Ovary (tissue), 9 donors: ENCODE measurements around the gene FAM170B. TPM values are rescaled to one million over a fixed set of nuclear protein-coding genes. Genes with fewer than 3 reads are reported as not detected.

Source experiments
- DNase-seq, 5 donors: peaks; one replicate each; pipeline ENCODE4 v3.0.0-alpha.2; 2019 to 2020
- H3K27ac ChIP-seq, 2 donors: fragments of 200-600 bp; one replicate each; pipeline versions ENCODE4 v1.5.1 to v1.8.0; 2019 to 2022
- H3K27me3 ChIP-seq: fragments of 200-600 bp; one replicate; pipeline ENCODE4 v1.8.0; 2022
- H3K36me3 ChIP-seq: fragments of 200-600 bp; sonication (generic); one replicate; pipeline ENCODE4 v1.5.1; 2019
- H3K4me1 ChIP-seq: one replicate; pipeline ENCODE4 v1.8.1; 2013; ENCODE audit warnings: mild to moderate bottlenecking, moderate library complexity; ENCODE audit not compliant: insufficient read depth
- H3K4me3 ChIP-seq: fragments of 200-600 bp; sonication (generic); one replicate; pipeline ENCODE4 v1.5.1; 2017
- H3K9me3 ChIP-seq, 2 donors: fragments of 200-600 bp in 1 of 2; sonication (generic) in 1 of 2; one replicate each; pipeline versions ENCODE4 v1.5.1 to v1.8.1; 2013 to 2019; ENCODE audit warnings: mild to moderate bottlenecking in 1 of 2, moderate library complexity in 1 of 2
- CTCF ChIP-seq, 3 donors: fragments of 450-650 bp in 2 of 3; fragments of 200-600 bp in 1 of 3; IDR thresholded peaks; one replicate each; pipeline versions ENCODE4 v1.5.1 to v1.8.0; 2016 to 2022; ENCODE audit warnings: antibody characterized with exemption in 3 of 3, mild to moderate bottlenecking in 1 of 3
- EP300 ChIP-seq: sonication (generic); formaldehyde crosslinking; IDR thresholded peaks from one replicate; pipeline ENCODE4 v1.6.1; 2017; ENCODE audit warnings: antibody characterized with exemption
- POLR2A ChIP-seq: fragments of 450-650 bp; IDR thresholded peaks from one replicate; pipeline ENCODE4 v1.6.1; 2017; ENCODE audit warnings: antibody characterized with exemption, mild to moderate bottlenecking, moderate library complexity
- WGBS, 3 donors: extraction: QIAGEN DNeasy Blood & Tissue Kit in 1 of 3; methylation state at CpG; one replicate each; pipeline versions ENCODE4 v1.1.5 to v1.1.7; 2013 to 2017; 5-methylcytosine and 5-hydroxymethylcytosine counted together
- intact Hi-C, 4 donors: fragments of 100-400 bp; cut with DNase I; formaldehyde crosslinking; loops; one replicate each; pipeline versions ENCODE4 v1.11.0 to v1.15.1; 2022 to 2023
- polyA plus RNA-seq, 2 donors: library from polyadenylated mRNA; stranded (reverse); fragments of 200-250 nt in 1 of 2; fragments of 350-450 nt in 1 of 2; fragmentation: Illumina TruSeq in 1 of 2; extraction: RNeasy Lipid Tissue Mini Kit (QIAGEN cat#74804) in 1 of 2; gene quantifications; one replicate each; pipeline ENCODE4 v1.2.3, GENCODE V29; 2013 to 2014
- total RNA-seq, 7 donors: library from RNA; depleted of rRNA in 2 of 7; stranded (reverse); fragments of >200 nt in 2 of 7; fragmentation: NEBNext Ultra II Directional in 3 of 7; extraction: Animal tissue kit (Norgen Biotek cat#: 25700) in 3 of 7; gene quantifications; one replicate each; pipeline versions ENCODE4 v1.1.0 to v1.2.4, GENCODE V29; 2016 to 2023
- donor health status: DM: no; HTN: no; CAD: no; lungs with moderate emphysema.
- donor health status: DM: no; HTN: no; CAD: no.
- donor health status: Bipolar disorder and iron deficiency.
- donor health status: DM: yes; HTN: yes; CAD: no.
- donor health status: DM: no; HTN: no; CAD: no.
- donor health status: DM: yes; HTN: yes; CAD: no.

Gene FAM170B
- total and polyA plus RNA-seq, 9 donors, result not detected

- intact Hi-C loops, result loop anchor here in 3 of 4 donors (5.0 kb wide), 3 partner anchors 36 to 216 kb away; partner anchors contain the start of genes C10orf71 (in 1 of the 3) and VSTM4 (in 1 of the 3)
- Histone ChIP-seq H3K4me1 (peaks cover 39% of the 10 kb centered on the region), H3K36me3 (no peaks in the 10 kb centered on the region), H3K27me3 (no peaks in the 10 kb centered on the region), H3K9me3 (no peaks in the 10 kb centered on the region), H3K4me3 (no peak overlapping the region), H3K27ac (peak overlapping the region in 1 of 2 donors; percentile 43)
- TF ChIP-seq POLR2A, result no peak
- no peak for TF ChIP-seq EP300
- no peak for TF ChIP-seq CTCF (IDR thresholded peaks at IDR 0.05)
- whole genome bisulfite sequencing, 3 donors, result 15 to 32% (median 22%) methylated on average over 8 to 9 of the region's 9 CpGs
- DNase-seq, result peak; percentile 61 to 83 (median 75)
Measured at GRCh38 chr10:49081547-49082275, 52.1 kb downstream of the FAM170B start.

Other genes with a start within 250 kb of the FAM170B start
- 1 to 10 TPM in 1 of 7 donors, under 1 TPM in 2, not detected in 4; 0.15 to 1.4 (median 0.35) TPM for gene LRRC18, start 194.2 kb downstream of the FAM170B start, total RNA-seq
- gene LRRC18, start 194.2 kb downstream of the FAM170B start, polyA plus RNA-seq, result under 1 TPM; 0.16 to 0.22 TPM
- 10 to 100 TPM; 17.3 to 68.9 (median 42.9) TPM for gene VSTM4, start 18.5 kb downstream of the FAM170B start, total RNA-seq
- gene VSTM4, start 18.5 kb downstream of the FAM170B start, polyA plus RNA-seq, result 10 to 100 TPM; 28.3 to 57.1 TPM
- 10 to 100 TPM in 1 of 7 donors, 1 to 10 TPM in 6; 1.5 to 17.1 (median 4.3) TPM for gene TMEM273, start 54.4 kb upstream of the FAM170B start, total RNA-seq
- gene TMEM273, start 54.4 kb upstream of the FAM170B start, polyA plus RNA-seq, result 10 to 100 TPM; 17.4 to 25.2 TPM
- under 1 TPM in 1 of 7 donors, not detected in 6; 0.03 TPM for gene C10orf71, start 165.1 kb upstream of the FAM170B start, total RNA-seq
- under 1 TPM; 0.01 to 0.03 TPM for gene C10orf71, start 165.1 kb upstream of the FAM170B start, polyA plus RNA-seq